EL (cell line): Measurements from ENCODE around the gene SCARB1.
"Not testable (repeated sequence)": the region's sequence is repeated elsewhere in the genome, so short reads cannot be mapped to it uniquely, and the experiment has no call there.

Experiments
- DNase-seq: peaks from one replicate; pipeline ENCODE4 v3.0.0-alpha.2; 2016

Gene SCARB1, protein sequence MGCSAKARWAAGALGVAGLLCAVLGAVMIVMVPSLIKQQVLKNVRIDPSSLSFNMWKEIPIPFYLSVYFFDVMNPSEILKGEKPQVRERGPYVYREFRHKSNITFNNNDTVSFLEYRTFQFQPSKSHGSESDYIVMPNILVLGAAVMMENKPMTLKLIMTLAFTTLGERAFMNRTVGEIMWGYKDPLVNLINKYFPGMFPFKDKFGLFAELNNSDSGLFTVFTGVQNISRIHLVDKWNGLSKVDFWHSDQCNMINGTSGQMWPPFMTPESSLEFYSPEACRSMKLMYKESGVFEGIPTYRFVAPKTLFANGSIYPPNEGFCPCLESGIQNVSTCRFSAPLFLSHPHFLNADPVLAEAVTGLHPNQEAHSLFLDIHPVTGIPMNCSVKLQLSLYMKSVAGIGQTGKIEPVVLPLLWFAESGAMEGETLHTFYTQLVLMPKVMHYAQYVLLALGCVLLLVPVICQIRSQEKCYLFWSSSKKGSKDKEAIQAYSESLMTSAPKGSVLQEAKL

DNA sequence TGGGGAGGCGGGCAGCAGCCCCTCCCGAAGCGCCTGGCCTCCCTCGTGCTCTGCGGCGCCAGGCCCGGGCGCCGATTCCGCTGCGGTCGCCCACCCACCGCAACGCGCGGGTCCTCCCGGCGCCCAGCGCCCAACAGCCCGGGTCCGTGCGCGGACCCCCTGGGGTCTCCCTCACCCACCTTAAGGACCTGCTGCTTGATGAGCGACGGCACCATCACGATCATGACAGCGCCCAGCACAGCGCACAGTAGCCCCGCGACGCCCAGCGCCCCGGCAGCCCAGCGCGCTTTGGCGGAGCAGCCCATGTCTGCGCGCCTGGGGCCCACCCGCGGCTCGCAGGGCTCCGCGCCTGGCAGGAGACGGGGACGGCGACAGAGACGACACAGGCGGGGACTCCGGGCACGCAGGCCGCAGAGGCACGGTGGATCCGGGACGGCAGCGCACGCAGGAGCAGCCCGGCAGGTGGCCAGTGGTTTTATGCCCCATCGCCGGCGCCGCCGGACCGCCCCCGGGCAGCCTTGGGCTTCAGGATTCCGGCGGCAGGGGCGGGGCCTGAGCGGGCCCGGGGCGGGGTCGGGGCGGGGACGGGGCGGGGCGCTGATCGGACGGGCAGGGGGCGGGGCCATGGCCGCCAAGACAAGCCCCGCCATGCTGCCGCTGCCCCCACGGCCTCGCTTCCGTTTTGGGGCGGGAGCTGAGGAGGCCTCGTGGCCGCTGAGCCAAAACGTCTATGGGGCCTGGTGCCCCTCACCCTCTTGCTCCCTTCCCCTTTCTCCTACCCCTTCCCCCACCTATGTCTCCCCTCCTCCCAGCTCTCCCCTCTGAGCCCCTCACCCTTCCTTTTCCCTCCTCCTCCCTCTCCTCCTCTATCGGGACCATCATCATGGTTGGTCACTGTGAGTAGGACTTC, at the start of gene SCARB1:
TSS of gene SCARB1 (minus strand) at position 449 of the 910 bp plus-strand sequence. CDS start at position 305, 144 bp downstream.
- peak; percentile 81 for DNase-seq

DNA sequence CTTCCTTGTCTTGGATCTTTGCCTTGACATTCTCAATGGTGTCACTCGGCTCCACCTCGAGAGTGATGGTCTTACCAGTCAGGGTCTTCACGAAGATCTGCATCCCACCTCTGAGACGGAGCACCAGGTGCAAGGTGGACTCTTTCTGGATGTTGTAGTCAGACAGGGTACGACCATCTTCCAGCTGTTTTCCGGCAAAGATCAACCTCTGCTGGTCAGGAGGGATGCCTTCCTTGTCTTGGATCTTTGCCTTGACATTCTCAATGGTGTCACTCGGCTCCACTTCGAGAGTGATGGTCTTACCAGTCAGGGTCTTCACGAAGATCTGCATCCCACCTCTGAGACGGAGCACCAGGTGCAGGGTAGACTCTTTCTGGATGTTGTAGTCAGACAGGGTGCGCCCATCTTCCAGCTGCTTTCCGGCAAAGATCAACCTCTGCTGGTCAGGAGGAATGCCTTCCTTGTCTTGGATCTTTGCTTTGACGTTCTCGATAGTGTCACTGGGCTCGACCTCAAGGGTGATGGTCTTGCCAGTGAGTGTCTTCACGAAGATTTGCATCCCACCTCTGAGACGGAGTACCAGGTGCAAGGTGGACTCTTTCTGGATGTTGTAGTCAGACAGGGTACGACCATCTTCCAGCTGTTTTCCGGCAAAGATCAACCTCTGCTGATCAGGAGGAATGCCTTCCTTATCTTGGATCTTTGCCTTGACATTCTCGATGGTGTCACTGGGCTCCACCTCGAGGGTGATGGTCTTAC, 49.0 kb upstream of the SCARB1 start:
- not testable (repeated sequence) for DNase-seq

DNA sequence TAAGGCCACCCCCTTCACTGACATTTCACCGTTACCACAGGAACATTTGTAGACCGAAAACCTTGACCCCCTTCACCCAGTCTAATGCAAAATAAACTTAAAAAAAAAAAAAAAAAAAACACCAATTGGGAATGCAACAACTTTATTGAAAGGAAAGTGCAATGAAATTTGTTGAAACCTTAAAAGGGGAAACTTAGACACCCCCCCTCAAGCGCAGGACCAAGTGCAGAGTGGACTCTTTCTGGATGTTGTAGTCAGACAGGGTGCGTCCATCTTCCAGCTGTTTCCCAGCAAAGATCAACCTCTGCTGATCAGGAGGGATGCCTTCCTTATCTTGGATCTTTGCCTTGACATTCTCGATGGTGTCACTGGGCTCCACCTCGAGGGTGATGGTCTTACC, 47.9 kb upstream of the SCARB1 start:
- DNase-seq: not testable (repeated sequence)

DNA sequence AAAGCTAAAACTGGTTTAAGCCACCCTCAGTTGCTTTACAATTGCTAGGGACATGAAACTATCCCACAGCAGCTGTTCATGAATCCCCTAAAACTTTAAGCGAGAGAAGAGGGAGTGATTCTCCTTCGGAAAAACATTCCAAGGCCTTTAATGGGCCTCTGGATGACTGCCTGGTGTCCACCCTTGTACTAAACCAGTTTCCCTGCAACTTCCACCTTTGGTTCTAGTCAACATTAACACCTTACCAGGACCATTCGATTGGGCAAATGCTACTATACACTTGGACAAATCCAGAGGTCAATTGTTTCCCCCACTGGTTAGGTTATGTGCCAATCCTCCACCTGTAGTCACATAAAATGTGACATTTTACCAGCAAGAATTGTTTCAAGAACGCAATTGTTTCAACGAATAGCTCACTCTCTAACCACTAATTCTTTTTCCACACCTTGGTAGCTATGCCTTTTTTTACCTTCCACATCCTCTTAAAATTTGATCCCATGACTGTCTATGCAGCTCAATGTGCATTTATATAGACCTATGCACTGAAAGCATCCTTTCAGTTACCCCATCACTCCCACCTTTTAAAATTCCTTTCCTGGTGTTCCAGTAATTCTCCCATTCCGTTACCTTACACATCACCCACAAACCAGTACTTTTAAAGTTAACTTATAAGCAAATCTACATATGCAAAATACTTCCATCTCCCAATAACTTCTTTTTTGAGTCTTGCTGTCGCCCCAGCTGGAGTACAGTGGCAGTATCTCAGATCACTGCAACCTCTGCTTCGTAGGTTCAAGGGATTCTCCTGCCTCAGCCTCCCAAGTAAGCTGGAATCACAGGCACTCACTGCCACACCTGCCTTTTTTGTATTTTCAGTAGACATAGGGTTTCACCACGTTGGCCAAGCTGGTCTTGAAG, 47.2 kb upstream of the SCARB1 start:
- peak; percentile 52 for DNase-seq

DNA sequence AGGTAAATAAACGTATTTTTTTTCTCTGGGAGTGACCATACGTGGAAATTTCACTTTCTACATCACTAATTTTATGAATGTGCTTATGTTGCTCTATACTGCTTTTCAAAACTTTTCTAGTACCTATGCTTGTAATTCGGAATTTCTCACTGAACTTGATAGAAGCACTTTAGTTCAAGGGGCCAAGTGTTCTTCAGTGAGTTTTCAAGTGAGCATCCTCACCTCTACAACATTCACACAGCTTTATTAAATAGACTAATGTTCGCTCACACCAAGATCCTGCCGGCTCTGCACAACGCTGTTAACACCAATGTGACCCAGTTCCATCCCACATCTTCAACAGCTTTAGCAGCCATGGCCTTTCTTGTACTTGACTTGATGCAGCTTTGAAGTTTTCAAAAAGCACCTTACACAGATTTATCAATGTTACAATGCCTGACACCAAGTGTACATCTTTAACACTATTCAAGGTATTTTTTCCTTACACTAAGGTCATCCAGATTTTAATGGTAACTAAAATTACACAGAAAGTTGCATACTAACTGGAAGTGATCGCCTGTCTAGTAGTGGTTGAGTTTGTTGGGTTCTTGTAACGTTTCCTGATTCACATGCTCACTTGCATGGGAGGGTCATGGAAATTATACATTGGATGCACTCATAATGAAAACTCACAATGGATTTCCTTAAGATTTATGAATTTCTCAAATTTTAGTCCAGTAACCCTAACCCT, 46.3 kb upstream of the SCARB1 start:
- peak; percentile 43 for DNase-seq

DNA sequence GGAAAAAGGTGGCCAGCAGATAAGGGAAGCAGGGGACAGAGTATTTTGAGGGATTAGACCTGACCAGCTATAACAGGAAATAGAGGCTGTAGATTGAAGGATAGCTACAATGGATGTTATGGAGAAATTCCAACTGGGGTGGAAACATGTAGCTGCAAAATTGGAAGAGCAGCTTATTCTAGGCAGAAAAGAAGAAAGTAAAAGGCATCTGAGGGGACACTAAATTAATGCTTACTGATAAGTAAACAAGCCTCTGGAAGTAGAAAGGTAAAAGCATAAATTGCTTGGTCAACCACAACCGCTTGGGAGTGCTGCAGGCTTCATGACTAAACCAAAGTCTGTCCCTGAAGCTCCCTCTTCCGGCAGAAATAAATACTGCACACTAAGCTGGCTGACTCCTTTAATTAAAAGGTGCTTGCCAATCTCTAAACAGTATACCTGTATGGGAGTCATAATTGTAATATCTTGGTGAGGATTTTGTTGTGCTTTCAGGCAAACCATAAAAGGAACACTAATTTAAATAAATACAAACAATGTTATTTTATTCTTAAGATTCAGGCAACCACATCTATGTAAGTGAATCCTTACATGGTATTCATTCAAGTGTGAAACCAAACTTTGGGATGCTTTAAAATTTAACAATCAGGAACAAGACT, 43.1 kb upstream of the SCARB1 start:
- peak; percentile 87 for DNase-seq

DNA sequence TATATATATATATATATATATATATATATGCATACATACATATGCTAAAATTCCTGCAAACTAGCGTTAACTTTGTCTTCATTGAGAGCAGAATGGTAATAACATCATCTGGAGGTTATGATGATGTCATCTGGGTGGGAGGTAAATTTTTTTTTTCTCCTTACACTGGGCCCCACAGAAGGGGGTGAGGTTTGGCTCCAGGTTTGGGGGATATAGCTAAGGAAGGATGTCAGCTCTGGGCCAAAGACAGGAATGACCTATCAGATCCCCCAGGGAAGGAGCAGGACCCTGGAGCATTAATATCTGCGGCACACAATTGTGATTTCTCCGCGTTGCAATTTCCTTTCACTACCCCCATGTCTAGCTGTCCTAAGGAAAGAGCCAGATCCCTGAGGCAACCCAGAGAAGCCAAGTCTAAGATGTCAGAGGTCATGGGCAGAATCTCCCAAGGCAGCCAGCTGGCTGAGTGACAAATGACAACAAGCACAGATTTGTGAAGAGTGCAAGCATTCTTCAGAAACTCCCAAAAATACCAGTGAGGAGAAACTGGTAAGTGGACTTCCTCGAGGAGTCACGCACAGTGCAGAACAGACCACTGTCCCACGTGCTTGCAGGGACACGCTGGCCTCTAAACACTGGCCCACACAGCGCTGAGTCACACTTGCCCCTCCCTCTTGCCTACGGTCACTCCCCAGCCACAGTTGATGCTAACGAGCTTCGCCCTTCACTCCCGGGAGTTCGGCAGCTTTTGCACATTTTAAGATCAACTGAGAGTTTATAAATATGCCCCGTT, 40.8 kb upstream of the SCARB1 start:
- DNase-seq: peak; percentile 96

DNA sequence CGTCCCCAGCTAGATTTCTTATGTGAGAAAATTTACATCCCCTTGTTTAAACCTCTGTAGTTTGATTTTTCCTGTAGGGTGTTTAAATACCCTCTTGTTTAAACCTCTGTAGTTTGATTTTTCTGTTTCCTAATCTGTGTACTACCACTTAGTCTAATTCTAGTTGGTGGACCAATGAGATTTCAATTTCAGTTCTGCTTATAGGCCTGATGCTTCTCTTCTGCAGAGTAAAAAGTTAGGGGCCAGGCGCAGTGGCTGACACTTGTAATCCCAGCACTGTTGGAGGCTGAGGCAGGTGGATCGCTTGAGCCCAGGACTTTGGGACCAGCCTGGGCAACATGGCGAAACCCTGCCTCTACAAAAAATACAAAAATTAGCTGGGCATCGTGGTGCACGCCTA, 39.3 kb upstream of the SCARB1 start:
- DNase-seq: no peak

DNA sequence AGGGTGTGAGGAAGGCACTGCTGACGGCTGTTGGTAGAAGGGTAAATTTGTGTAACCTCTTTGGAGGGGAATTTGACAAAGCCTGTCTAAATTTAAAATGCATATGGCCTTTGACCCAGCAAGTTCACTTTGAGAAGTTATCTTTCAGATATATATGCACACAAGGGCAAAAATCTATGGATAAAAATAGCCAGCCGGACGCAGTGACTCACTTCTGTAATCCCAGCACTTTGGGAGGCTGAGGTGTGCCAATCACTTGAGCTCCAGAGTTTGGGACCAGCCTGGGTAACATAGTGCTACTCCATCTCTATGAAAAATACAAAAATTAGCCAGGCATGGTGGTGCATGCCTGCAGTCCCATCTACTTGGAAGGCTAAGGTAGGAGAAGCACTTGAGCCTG, 37.3 kb upstream of the SCARB1 start:
- no peak for DNase-seq

DNA sequence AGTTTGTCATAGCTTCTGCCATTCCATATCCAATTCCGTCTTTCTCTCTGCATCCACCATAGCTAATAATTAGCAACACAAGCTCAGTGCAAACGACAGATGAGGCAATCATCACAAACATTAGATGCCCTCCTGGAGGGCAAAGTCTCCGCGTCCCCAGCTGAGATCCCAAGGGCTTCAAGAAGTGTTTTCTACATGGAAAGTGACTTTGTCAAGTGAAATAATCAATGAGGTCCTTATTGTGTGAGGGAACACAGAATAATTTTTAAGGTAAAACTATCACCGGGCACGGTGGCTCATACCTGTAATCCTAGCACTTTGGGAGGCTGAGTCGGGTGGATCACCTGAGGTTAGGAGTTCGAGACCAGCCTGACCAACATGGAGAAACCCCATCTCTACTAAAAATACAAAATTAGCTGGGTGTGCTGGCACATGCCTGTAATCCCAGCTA, 36.7 kb upstream of the SCARB1 start:
- DNase-seq: not testable (repeated sequence)

DNA sequence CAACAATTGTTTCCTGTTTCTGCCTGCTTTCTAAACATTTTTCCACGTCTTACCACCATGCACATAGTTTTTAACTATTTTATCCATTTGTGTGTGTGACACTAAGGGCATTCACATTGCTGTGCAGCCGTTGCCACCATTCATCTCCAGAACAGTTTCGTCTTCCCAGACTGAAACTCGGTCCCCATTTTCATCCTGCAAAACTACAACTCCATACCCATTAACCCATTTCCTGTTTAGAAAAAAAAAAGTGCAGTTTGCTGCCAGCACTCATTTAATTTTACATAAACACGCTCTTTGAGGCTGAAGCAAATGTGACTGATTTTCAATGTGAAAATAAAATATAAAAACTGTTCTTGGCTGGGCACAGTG, 35.2 kb upstream of the SCARB1 start:
- DNase-seq: no peak

DNA sequence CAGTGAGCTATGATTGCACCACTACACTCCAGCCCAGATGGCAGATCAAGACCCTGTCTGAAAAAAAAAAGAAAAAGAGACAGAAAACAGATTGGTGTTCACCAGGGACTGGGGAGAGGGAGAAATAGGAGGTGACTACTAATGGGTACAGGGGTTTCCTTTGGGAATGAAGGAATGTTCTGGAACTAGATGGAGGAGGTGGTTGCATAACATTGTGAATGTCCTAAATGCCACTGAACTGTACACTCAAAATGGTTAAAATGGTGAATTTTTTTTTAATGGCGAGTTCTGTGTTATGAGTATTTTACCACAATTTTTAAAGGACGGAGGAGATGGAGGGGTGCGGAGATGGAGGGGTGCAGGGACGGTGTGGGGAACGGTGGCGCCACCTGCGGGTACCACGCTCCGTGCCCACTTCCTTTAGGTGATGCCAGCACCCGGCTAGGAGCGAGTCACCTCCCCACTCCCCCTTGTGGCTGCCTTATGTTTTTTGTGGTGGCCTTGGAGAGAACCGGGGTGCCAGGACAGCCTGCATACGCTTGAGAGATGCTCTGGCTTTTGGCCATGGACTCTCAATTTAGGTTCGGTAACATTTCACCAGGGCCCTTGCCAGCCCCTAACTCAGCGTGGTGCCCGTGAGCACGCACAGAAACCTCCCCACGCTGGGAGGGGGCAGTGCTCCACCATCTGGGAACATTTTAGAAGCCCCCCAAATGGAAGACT, 34.7 kb upstream of the SCARB1 start:
- DNase-seq: peak; percentile 49

DNA sequence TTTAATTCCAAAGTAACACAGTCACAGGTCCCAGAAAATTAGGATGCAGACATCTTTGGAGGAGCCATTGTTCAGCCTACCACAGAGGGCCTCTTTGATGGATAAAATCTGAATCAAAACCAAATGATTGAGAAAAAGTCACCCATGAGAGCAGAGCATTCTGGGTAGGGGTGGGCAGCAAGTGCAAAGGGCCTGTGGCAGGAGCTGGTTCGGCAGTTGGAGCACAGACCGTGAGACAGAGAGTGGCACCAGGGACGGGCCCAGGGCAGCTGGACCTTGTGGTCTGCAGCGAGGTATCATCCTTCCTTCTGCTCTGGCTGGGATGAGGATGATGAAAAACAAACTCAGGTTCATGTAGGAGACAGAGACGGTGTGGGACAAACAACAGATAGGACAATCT, 32.8 kb upstream of the SCARB1 start:
- DNase-seq: no peak

DNA sequence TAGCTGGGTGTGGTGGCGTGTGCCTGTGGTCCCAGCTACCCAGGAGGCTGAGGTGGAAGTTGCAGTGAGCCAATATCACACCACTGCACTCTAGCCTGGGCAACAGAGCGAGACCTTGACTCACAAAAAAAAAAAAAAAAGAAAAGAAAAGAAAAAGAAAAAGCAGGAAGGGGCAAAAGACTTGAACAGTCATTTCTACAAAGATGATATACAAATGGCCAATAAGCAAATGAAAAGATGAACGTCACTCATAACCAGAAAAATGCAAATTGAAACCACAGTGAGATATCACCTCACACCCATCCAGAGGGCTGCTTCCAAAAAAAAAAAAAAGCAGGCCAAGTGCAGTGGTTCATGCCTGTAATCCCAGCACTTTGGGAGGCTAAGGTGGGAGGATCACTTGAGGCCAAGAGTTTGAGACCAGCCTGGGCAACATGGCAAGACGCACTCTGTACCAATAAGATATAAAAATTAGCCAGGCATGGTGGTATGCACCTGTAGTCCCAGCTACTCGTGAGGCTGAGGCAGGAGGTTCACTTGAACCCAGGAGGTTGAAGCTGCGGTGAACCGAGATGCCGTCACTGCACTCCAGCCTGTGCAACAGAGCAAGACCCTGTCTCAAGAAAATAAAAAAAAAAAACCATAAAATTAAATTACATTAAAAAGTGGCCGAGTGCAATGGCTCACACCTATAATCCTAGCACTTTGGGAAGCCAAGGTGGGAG, 30.3 kb upstream of the SCARB1 start:
- no peak for DNase-seq

DNA sequence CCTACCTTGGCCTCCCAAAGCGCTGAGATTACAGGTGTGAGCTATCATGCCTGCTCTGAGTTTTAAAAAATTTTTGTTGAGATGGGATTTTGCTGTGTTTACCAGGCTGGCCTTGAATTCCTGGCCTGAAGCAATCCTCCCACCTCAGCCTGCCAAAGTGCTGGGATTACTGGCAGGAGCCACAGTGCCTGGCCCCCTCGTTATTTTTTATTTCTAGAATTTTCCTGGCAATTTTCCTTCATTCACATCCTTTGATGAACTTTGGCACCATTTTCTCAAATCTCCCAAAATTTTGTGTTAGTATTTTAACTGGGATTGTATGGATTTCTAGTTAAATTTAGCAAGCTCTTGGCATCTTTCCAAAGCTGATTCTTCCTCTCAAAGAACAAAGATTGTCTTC, 24.6 kb upstream of the SCARB1 start:
- DNase-seq: no peak

DNA sequence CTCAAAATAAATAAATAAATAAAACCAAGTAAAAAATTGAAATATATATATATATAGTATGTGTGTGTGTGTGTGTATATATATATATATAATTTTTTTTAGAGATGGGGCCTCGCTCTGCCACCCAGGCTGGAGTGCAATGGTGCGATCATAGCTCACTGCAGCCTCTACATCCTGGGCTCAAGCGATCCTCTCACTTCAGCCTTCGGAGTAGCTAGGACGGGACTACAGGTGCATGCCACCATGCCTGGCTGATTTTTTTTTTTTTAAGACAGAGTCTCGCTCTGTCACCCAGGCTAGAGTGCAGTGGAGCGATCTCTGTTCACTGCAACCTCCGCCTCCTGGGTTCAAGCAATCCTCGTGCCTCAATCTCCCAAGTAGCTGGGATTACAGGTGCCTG, 24.1 kb upstream of the SCARB1 start:
- DNase-seq: not testable (repeated sequence)

DNA sequence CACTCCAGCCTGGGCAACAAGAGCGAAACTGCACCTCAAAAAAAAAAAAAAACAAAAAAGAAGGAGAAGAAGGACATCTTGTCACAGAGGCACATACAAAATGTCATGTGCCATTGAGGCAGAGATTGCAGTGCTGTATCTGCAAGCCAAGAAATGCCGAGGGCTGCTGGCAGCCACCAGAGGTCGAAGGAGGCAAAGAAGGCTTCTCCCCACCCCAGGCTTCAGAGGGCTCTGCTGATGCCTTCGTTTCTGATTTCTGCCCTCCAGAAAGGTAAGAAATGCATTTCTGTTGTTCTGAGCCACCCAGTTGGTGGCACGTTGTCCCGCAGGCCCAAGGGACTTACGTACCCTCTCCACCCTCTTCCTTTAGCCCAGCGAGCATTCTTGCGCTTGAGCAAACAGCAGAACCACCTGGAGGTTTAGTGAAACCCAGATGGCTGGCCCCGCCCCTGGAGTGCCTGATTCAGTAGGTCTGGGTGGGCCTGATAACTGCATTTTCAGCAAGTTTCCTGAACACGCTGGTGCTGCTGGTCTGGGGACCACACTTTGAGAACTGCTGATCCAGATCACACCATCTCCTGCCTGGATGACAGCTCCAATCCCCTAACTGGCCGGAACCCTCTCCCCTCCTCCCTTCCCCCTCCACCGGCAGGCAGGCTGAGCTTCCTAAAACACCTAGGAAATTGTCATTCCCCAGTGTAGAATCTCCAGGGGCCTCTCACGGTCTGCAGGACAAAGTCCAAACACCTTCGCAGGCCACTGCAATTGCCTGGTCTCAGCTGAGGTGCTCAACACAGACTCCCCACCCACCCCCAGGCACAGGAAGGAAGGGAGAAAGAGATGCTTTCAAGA, 21.1 kb upstream of the SCARB1 start:
- no peak for DNase-seq
